A673 (cell line): ENCODE results near the gene SNAPC2. TPM values are rescaled to one million over a fixed set of nuclear protein-coding genes. Genes with fewer than 3 reads are reported as not detected.

Source experiments
- BruUV-seq: library from RNA; stranded (reverse); fragments of 400-500 nt; replicated peaks from 2 replicates; lab custom pipeline; 2021; lab: Mats Ljungman, UMichigan
- CTCF ChIA-PET: fragments of 300-600 bp; sonication (Branson Sonifier 250); formaldehyde crosslinking; loops from one replicate; lab custom pipeline; 2022; ENCODE audit warnings: antibody characterized with exemption; lab: Charles Lee
- POLR2A ChIA-PET: fragments of 300-600 bp; sonication (Branson Sonifier 250); formaldehyde crosslinking; loops from one replicate; lab custom pipeline; 2022; ENCODE audit warnings: antibody characterized with exemption; ENCODE audit not compliant: low non-redundant PET; lab: Charles Lee
- DNase-seq: peaks from one replicate; pipeline ENCODE4 v3.0.0-alpha.2; 2015; ENCODE audit warnings: low spot score
- H3K27ac ChIP-seq: fragments of 200-600 bp; sonication (generic); 2 replicates; pipeline ENCODE4 v1.5.1; 2016; ENCODE audit warnings: mixed run types, low read depth, mild to moderate bottlenecking, mixed read lengths, antibody characterized with exemption, low read length; ENCODE audit not compliant: poor library complexity, severe bottlenecking
- H3K27me3 ChIP-seq: fragments of 200-600 bp; sonication (generic); replicated peaks from 2 replicates; pipeline ENCODE4 v1.6.1; 2017; ENCODE audit warnings: mixed run types, low read depth, mild to moderate bottlenecking, mixed read lengths, antibody characterized with exemption, low read length; ENCODE audit not compliant: insufficient read depth, poor library complexity
- H3K36me3 ChIP-seq: fragments of 200-600 bp; sonication (generic); 2 replicates; pipeline ENCODE4 v1.6.1; 2016; ENCODE audit warnings: mixed run types, mild to moderate bottlenecking, mixed read lengths, antibody characterized with exemption, low read length; ENCODE audit not compliant: insufficient read depth, poor library complexity, severe bottlenecking
- H3K4me1 ChIP-seq: fragments of 200-600 bp; sonication (generic); 2 replicates; pipeline ENCODE4 v1.6.1; 2017; ENCODE audit warnings: mixed run types, mild to moderate bottlenecking, mixed read lengths, antibody characterized with exemption, low read length; ENCODE audit not compliant: insufficient read depth, poor library complexity, severe bottlenecking
- H3K4me3 ChIP-seq: fragments of 200-600 bp; sonication (generic); 2 replicates; pipeline ENCODE4 v1.5.1; 2016; ENCODE audit warnings: low read depth, mixed run types, mild to moderate bottlenecking, mixed read lengths, low read length; ENCODE audit not compliant: poor library complexity, severe bottlenecking
- H3K9me3 ChIP-seq: fragments of 200-600 bp; sonication (generic); 2 replicates; pipeline ENCODE4 v1.6.1; 2016; ENCODE audit warnings: mixed run types, low read depth, mild to moderate bottlenecking, mixed read lengths, antibody characterized with exemption, low read length; ENCODE audit not compliant: poor library complexity, severe bottlenecking
- CTCF ChIP-seq: fragments of 300-800, 200-600 bp; sonication (generic); conservative IDR thresholded peaks from 2 replicates; pipeline ENCODE4 v1.5.1; 2017; ENCODE audit warnings: low read depth, mild to moderate bottlenecking, antibody characterized with exemption, low read length, moderate library complexity, mixed read lengths
- EZH2 ChIP-seq: fragments of 200-600 bp; sonication (generic); IDR thresholded peaks from 2 replicates; pipeline ENCODE4 v1.6.1; 2017; ENCODE audit warnings: borderline replicate concordance, low read depth, mild to moderate bottlenecking, mixed read lengths, antibody characterized with exemption, low read length; ENCODE audit not compliant: poor library complexity, severe bottlenecking
- intact Hi-C: fragments of 100-400 bp; cut with micrococcal nuclease; formaldehyde crosslinking; loops from one replicate; pipeline ENCODE4 v1.10.0; 2022; ENCODE audit not compliant: unreplicated experiment
- total RNA-seq: library from RNA; stranded (reverse); gene quantifications from 2 replicates; pipeline ENCODE4 v1.2.3, GENCODE V29; 2021

Gene SNAPC2
- total RNA-seq, 1 experiment from 2014 or later: 30.2 TPM

GRCh38 chr19:7898967-7899366 is 21.2 kb upstream of the SNAPC2 start:
- H3K27me3 ChIP-seq: no peaks in the 10 kb centered on the region
- POLR2A ChIA-PET: no interaction called here
- CTCF ChIA-PET: no interaction called here
- H3K9me3 ChIP-seq: no peaks in the 10 kb centered on the region
- H3K4me1 ChIP-seq: peaks cover 3% of the 10 kb centered on the region
- no peaks in the 10 kb centered on the region for H3K36me3 ChIP-seq
- H3K27ac ChIP-seq: no peak overlapping the region
- TF ChIP-seq CTCF (no peak), EZH2 (no peak)
- DNase-seq: no peak
- intact Hi-C loops: no loop called here
- no peak overlapping the region for H3K4me3 ChIP-seq
- BruUV-seq: no TSS peak

- no peak for DNase-seq
- Histone ChIP-seq H3K27me3 (no peaks in the 10 kb centered on the region), H3K4me1 (peaks cover 7% of the 10 kb centered on the region), H3K9me3 (no peaks in the 10 kb centered on the region), H3K27ac (no peak overlapping the region), H3K36me3 (no peaks in the 10 kb centered on the region), H3K4me3 (no peak overlapping the region)
- ChIA-PET CTCF (no interaction called here), POLR2A (no interaction called here)
- intact Hi-C loops: no loop called here
- BruUV-seq: no TSS peak
- TF ChIP-seq EZH2 (no peak), CTCF (no peak)
These were observed 20.3 kb upstream of the SNAPC2 start for GRCh38 chr19:7899751-7900378.

GRCh38 chr19:7900401-7900870 is 19.7 kb upstream of the SNAPC2 start:
- Histone ChIP-seq H3K27ac (no peak overlapping the region), H3K4me1 (peaks cover 12% of the 10 kb centered on the region), H3K9me3 (no peaks in the 10 kb centered on the region), H3K4me3 (no peak overlapping the region), H3K36me3 (no peaks in the 10 kb centered on the region), H3K27me3 (no peaks in the 10 kb centered on the region)
- TF ChIP-seq EZH2 (no peak), CTCF (no peak)
- no peak for DNase-seq
- intact Hi-C loops: no loop called here
- ChIA-PET POLR2A (no interaction called here), CTCF (no interaction called here)
- BruUV-seq: no TSS peak
